GM18909 (cell line): ENCODE results near the gene EPHA6.

Source experiments
- ATAC-seq: cut with Tn5 transposase; IDR thresholded peaks from one replicate; pipeline ENCODE4 v1.9.1; 2021; ENCODE audit warnings: mild to moderate bottlenecking; ENCODE audit not compliant: unreplicated experiment, poor library complexity

EPHA6 gene

DNA sequence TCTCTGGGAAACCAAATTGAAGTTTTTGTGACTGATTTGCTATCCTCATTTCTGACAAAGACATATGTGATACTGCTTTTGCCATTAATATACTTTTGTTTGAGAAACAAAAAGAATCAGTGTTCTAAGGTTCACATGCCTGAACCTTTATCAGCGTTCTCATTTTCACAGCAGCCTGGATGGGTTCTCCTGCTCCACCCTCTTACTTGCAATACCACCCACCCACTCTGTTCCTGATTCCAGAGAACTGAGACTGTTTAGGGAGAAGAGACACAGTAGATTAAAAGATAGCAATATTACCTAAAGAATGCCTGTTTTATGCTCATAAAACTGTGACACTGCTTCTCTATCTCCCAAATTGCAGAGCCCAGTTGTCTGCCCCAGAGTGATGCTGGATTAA is 924.4 kb downstream of the EPHA6 start:
- no peak for ATAC-seq

DNA sequence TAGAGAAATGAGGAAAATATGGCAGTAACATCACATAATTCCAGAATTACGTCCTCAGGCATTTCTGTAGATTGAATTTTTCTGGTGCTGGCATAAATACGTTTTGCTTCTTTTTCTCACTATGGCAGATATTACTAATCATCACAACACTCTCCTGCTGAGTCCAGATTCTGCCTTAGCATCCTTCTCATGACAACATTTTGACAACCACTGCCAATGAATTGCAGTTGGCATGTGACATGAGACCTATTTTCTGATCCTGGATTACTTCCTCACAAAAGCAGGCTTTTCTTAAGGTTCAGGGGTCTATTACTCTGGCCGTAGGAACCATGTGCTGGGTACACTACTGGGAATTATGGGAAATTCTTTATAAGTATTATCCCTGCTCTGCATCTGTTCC is 927.6 kb downstream of the EPHA6 start:
- no peak for ATAC-seq

DNA sequence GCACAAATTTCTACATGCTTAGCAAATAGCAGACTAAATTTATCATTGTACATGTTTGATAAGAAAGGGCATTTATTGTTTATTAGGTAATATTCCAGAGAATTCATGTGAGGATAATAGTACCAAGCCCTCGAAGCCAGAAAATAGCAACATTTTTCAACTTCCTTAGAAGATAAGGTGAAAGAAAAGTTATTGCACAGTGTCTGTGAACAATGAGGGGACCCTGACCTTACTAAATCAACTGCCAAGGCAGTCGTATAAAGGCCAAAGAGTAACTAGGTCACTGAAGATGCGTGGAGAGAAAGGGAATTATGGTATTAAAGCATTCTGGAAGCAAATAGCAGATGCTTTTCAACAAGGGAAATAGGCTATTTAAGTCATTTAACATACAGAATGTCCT is 929.9 kb downstream of the EPHA6 start:
- no peak for ATAC-seq

DNA sequence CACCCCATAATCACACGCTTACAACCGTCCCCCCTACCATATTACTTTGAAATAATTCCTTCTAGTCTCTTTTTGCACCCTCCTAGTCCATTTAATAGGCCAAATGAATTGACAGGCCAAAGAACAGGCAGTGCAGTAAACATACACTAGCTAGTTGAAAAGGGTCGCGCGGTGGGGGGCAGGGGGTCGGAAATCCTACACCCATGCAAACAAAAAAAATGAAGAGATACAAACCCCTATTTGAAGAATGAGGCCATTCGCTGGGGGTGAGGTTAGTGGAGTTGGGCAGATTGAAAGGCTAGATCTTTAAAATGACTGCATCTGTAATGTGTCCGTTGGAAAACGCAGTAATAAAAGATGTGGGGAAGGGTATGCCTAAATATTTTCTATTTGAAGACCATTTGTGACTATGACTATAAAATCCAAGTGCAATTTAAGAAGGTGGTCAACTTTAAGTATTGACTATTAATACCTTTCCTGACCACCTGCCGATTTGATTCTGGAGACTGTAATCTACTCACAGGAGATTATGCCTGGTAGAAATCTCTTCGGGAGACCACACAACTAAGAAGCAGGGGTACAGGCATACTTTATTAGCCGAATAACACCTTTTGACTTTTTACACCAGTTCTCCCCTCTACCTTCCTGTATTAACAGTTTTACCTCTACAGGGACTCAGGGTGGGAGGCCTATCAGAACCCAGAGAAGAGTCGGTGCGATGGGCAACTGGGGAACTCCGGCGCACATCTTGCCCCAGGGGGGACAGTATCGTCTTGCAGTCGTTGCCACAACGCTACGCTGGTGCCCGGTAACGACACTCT is 949.4 kb downstream of the EPHA6 start:
- no peak for ATAC-seq

DNA sequence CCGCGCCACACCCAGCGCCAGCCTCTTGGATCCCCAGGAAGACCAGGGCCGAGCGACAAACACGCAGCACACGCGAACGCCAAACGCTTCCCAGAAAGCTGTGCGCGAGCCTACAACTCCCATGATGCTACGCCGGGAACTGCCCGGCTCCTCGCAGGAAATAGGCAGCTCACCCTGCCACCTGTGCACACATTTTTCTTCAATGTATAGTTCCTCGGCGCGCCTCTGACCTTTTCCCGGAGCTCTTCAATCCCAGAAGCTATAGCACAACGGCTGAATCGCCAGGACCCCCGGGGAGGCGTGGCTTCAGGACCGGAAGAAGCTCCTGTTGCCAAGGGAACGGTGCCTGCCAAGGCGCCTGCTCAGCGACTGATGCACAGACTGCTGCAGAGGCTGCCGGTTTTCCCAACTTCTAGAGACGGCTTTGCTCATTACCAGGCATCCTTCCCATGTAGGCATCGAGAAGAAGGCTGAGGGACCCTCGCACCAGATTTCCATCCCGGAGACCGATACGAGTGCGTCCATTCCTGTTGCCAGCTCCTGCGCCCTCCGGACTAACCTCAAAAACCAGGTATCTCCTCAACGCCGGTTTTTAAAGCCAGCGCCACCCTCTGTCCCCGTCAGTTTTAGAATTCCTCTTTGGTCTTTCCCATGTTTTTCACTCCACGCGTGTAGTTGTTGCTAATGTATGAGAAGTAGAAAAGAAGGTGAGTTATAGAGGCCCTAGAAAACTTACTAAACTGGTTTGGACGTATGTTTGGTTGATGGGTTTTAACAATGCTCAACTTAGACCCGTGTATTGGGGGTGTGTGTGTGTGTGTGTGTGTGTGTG is 950.2 kb downstream of the EPHA6 start, which contains the start of gene ARL6:
ARL6 (plus strand) TSS at position 352 of the 832 bp plus-strand sequence. CDS start 3,350 bp downstream, outside the sequence.
- ATAC-seq = peak; percentile 97

DNA sequence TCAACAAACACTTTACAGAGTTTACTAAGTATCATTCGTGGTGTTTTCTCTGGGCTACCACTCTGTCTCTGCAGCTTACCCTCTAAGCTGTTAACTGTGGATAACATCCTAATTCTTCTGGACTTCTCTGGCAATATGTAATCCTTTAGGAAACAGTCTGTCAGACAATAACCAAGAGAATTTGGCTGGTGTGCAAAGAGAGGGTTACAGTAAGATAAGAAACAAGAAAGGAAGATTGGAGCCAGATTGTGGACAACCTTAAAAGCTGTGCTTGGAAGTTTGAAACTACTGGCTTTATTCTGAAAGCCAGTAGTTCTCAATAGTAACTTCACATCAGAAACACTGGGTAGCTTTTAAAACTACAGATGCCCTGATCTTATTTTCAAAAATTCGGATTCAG is 950.9 kb downstream of the EPHA6 start:
- no peak for ATAC-seq

DNA sequence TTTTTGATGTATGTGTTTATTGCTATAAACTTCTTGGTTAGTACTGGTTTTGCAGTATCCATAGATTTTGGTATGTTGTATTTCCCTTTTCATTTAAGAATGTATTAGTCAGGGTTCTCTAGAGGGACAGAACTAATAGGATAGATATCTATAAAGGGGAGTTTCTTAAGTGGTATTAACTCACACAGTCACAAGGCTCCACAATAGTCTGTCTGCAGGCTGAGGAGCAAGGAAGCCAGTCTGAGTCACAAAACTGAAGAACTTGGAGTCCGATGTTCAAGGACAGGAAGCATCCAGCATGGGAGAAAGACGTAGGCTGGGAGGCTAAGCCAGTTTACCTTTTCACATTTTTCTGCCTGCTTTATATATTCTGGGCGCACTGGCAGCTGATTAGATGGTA is 958.5 kb downstream of the EPHA6 start:
- no peak for ATAC-seq

DNA sequence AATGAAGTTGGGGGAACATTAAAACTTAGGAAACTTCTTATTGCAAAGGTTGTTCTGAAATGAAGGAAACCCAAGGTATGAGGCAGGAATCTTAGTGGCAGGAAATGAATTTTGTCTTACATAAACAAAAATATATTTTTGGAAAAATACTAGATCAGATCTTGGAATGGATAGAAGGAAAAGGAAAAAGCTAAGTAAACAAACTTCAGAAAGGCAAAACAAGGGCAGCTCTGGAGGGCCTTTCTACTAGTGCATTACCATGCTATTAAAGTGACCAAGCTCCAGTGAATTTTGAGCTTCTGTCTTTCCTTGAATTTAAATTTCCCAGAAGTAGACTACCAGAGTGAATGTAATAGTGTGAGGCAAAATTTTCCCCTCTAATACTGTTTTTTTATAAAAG is 963.8 kb downstream of the EPHA6 start:
- no peak for ATAC-seq

DNA sequence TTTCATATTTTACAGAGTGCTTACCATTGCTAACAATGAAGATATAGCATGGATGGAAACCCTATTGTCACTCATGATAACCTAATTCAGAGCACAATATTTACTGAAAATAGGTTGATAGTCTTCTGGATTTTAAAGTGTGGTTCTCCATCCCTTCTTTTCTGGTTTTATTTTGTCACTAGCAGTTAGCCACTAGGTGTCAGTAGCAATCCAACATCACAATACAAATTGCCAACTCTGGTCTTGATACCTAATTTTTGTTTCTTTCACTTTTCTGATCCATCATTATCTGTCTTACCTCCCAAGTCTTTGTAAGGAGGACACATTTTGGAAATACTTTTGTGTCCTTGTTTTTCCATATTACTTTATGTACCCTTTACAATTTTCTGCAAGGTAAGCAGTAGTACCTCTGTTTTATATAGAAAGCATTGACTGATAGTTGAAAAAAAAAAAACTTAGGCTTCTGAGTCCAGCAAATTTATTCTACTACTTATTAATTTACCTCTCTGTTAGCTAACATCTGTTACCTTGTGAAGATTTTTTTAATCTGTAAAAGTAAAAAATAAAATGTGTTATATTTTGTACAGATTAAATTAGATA is 979.1 kb downstream of the EPHA6 start:
- peak; percentile 74 for ATAC-seq

DNA sequence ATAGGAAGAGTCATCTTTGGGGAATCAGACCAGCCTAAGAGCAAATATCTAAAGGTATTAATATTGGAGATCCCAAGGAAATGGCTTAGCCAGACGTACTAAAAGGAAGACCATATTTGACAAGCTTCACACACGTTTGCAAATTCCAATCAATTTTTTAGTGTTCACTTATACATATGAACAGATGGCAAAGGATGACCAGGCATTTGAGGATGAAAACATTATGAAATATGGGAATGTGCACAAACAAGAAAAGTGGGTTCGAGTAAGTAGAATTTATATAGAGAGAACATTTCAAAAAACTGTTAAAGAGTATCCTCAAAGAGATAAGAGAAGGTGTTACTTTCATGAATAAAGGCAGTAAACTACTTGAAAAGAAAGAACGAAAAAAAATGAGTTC is 981.6 kb downstream of the EPHA6 start:
- no peak for ATAC-seq
